Measurements from ENCODE around the gene HOXA3. TPM values are rescaled to one million over a fixed set of nuclear protein-coding genes. Genes with fewer than 3 reads are reported as not detected.

HOXA3 gene
- total and polyA plus RNA-seq, 9 of the 15 experiments (the other 6 are each of a cell fraction or from before 2014, with no cell fraction given) = 0.04 to 0.13 TPM; not detected in 7

GRCh38 chr7:27083646-27084045, 68.7 kb downstream of the HOXA3 start:
- ChIA-PET POLR2A (interaction anchor here (0.7 to 1.9 kb wide), 2 partner anchors 9 to 1444 kb away, joined by 3 to 7 read pairs; no protein-coding TSS in a partner anchor), CTCF (ENCODE audit: low intra/inter-chr PET ratio) (no interaction called here)
- peaks cover 11 to 16% of the 10 kb centered on the region in 2 experiments; a peak in 4 of 5 replicates for H3K27me3 ChIP-seq (ENCODE audit: control insufficient read depth in 2 of 2, insufficient read depth in 2 of 2, low read length in 2 of 2)
- H4K20me1 ChIP-seq (replicated peaks; ENCODE audit: control insufficient read depth, insufficient read depth, low read length) = no peaks in the 10 kb centered on the region
- H3K9ac ChIP-seq (ENCODE audit: insufficient read depth in 1 of 2, low read depth in 2 of 2, low read length in 2 of 2) = no peak overlapping the region
- peaks cover 0 to 6% of the 10 kb centered on the region in 2 experiments; a peak in 2 of 5 replicates for H3K4me1 ChIP-seq (replicated peaks in 1 of 2; ENCODE audit: control insufficient read depth in 2 of 2, insufficient read depth in 2 of 2, low read length in 2 of 2)
- TF ChIP-seq ZFP30 (CRISPR knock-in tag; IDR thresholded peaks at IDR 0.05; ENCODE audit: borderline replicate concordance) (no peak), MAFF (IDR thresholded peaks at IDR 0.05; ENCODE audit: low read length) (no peak), SNIP1 (IDR thresholded peaks at IDR 0.05; ENCODE audit: low read depth) (no peak), ARID1B (IDR thresholded peaks at IDR 0.05) (no peak), SIRT6 (IDR thresholded peaks at IDR 0.05; ENCODE audit: low read depth, low read length) (no peak), HMG20A (CRISPR knock-in tag; conservative IDR thresholded peaks at IDR 0.05) (no peak), ZNF197 (CRISPR knock-in tag; IDR thresholded peaks at IDR 0.05; ENCODE audit: low read depth) (no peak)
- no peaks in the 10 kb centered on the region for H3K9me1 ChIP-seq (ENCODE audit: control insufficient read depth, insufficient read depth, low read length)
- no peaks in the 10 kb centered on the region for H3K9me3 ChIP-seq (replicated peaks; ENCODE audit: control insufficient read depth, insufficient read depth, low read depth, low read length)
- intact Hi-C loops (cut with micrococcal nuclease) (no loop called here), in situ Hi-C loops (cut with MboI) (no loop called here)
- no TSS peak for BruUV-seq (replicated peaks)
- WGBS (ENCODE audit: insufficient coverage, low coverage, missing lambda C conversion rate) = 0% methylated on average over 2 of the region's 2 CpGs
- no peaks in the 10 kb centered on the region for H3K79me2 ChIP-seq (ENCODE audit: control insufficient read depth, insufficient read depth, low read length)
- H2AFZ ChIP-seq (ENCODE audit: low read depth, low read length) = no peak overlapping the region
- ATAC-seq (no peak), DNase-seq (ENCODE audit: extremely low read depth in 1 of 4, low spot score in 3 of 4) (no peak), FAIRE-seq (no peak)
- H3K27ac ChIP-seq (ENCODE audit: extremely low read depth, low read depth, low read length) = no peak overlapping the region
- H3K4me3 ChIP-seq = no peak overlapping the region
- H3K4me2 ChIP-seq (ENCODE audit: insufficient read depth, low read length) = no peak overlapping the region
- H3K36me3 ChIP-seq (ENCODE audit: control insufficient read depth, insufficient read depth, low read length) = no peaks in the 10 kb centered on the region

- no peak overlapping the region for H3K4me3 ChIP-seq
- intact Hi-C loops (cut with micrococcal nuclease) (no loop called here), in situ Hi-C loops (cut with MboI) (no loop called here)
- POLR2A ChIA-PET = interaction anchor here (1.9 kb wide), 1 partner anchor 11 kb away, joined by 7 read pairs; no protein-coding TSS in a partner anchor
- BruUV-seq (replicated peaks) = no TSS peak
- no peak overlapping the region for H2AFZ ChIP-seq (ENCODE audit: low read depth, low read length)
- CTCF ChIA-PET (ENCODE audit: low intra/inter-chr PET ratio) = no interaction called here
- H3K36me3 ChIP-seq (ENCODE audit: control insufficient read depth, insufficient read depth, low read length) = no peaks in the 10 kb centered on the region
- H3K9ac ChIP-seq (ENCODE audit: insufficient read depth in 1 of 2, low read depth in 2 of 2, low read length in 2 of 2) = no peak overlapping the region
- 0% methylated on average over 1 of the region's 1 CpG for WGBS (ENCODE audit: insufficient coverage, low coverage, missing lambda C conversion rate)
- H3K4me2 ChIP-seq (ENCODE audit: insufficient read depth, low read length) = no peak overlapping the region
- no peaks in the 10 kb centered on the region for H3K9me3 ChIP-seq (replicated peaks; ENCODE audit: control insufficient read depth, insufficient read depth, low read depth, low read length)
- H3K27me3 ChIP-seq (ENCODE audit: control insufficient read depth in 2 of 2, insufficient read depth in 2 of 2, low read length in 2 of 2) = peaks cover 0 to 5% of the 10 kb centered on the region in 2 experiments; a peak in 2 of 5 replicates
- H3K4me1 ChIP-seq (replicated peaks in 1 of 2; ENCODE audit: control insufficient read depth in 2 of 2, insufficient read depth in 2 of 2, low read length in 2 of 2) = no peaks in the 10 kb centered on the region
- no peaks in the 10 kb centered on the region for H3K79me2 ChIP-seq (ENCODE audit: control insufficient read depth, insufficient read depth, low read length)
- no peak overlapping the region for H3K27ac ChIP-seq (ENCODE audit: extremely low read depth, low read depth, low read length)
- FAIRE-seq (no peak), DNase-seq (ENCODE audit: extremely low read depth in 1 of 4, low spot score in 3 of 4) (no peak), ATAC-seq (no peak)
- no peaks in the 10 kb centered on the region for H4K20me1 ChIP-seq (replicated peaks; ENCODE audit: control insufficient read depth, insufficient read depth, low read length)
- H3K9me1 ChIP-seq (ENCODE audit: control insufficient read depth, insufficient read depth, low read length) = no peaks in the 10 kb centered on the region
- no peak for TF ChIP-seq MLLT1 (IDR thresholded peaks at IDR 0.05)
- no peak for TF ChIP-seq TFAM (CRISPR knock-in tag; conservative IDR thresholded peaks at IDR 0.05)
- no peak for TF ChIP-seq TAF7 (tag; IDR thresholded peaks at IDR 0.05)
- no peak for TF ChIP-seq MNT (conservative IDR thresholded peaks at IDR 0.05)
- no peak for TF ChIP-seq SNRNP70 (optimal IDR thresholded peaks at IDR 0.05; ENCODE audit: low read depth, low read length)
- TF ChIP-seq NR4A1 (CRISPR knock-in tag; IDR thresholded peaks at IDR 0.05) = no peak
- no peak for TF ChIP-seq NR4A1 (tag; IDR thresholded peaks at IDR 0.05)
- no peak for TF ChIP-seq SMARCE1 (IDR thresholded peaks at IDR 0.05)
- no peak for TF ChIP-seq CSDE1 (IDR thresholded peaks at IDR 0.05)
- TF ChIP-seq ZNF24 (IDR thresholded peaks at IDR 0.05) = no peak
Observed at GRCh38 chr7:27082171-27082570, 70.2 kb downstream of the HOXA3 start.

Measured in K562 (cell line).